ENCODE data around the gene FAU.

Gene FAU

GRCh38 chr11:65072631-65072966 is 49.3 kb downstream of the FAU start:
- no peak for DNase-seq

GRCh38 chr11:65071907-65072630 is 49.9 kb downstream of the FAU start:
- DNase-seq: no peak

Data from activated naive CD4-positive, alpha-beta T cell treated with Interleukin-2 at 50 U/mL for 16 hours (primary cell).